Activated effector memory CD4-positive, alpha-beta T cell treated with anti-CD3 and anti-CD28 coated beads, Interleukin-2, amount 50 U/mL, for 16 hours (primary cell): ENCODE measurements around the gene EPN2.
"Not testable (repeated sequence)": the region's sequence is repeated elsewhere in the genome, so short reads cannot be mapped to it uniquely, and the experiment has no call there.

Experiments
- DNase-seq: peaks from one replicate; pipeline ENCODE4 v3.0.0-alpha.2; 2020

EPN2 gene

GRCh38 chr17:19269641-19270040 is 32.5 kb downstream of the EPN2 start:
- DNase-seq: no peak

GRCh38 chr17:19270347-19270703 is 33.2 kb downstream of the EPN2 start:
- DNase-seq: no peak

- no peak for DNase-seq
Measured at GRCh38 chr17:19270704-19271611, 33.8 kb downstream of the EPN2 start.

- no peak for DNase-seq
Measured at GRCh38 chr17:19271780-19272357, 34.7 kb downstream of the EPN2 start.

- no peak for DNase-seq
Measured at GRCh38 chr17:19273731-19274130, 36.6 kb downstream of the EPN2 start.

GRCh38 chr17:19274893-19275292 is 37.7 kb downstream of the EPN2 start:
- no peak for DNase-seq

- no peak for DNase-seq
Measured at GRCh38 chr17:19275457-19276127, 38.4 kb downstream of the EPN2 start.

- DNase-seq: not testable (repeated sequence)
Measured at GRCh38 chr17:19278284-19278683, 41.1 kb downstream of the EPN2 start.

GRCh38 chr17:19278729-19279128 is 41.6 kb downstream of the EPN2 start:
- no peak for DNase-seq

- DNase-seq: no peak
Measured at GRCh38 chr17:19281161-19281560, 44.0 kb downstream of the EPN2 start.

- DNase-seq: no peak
Measured at GRCh38 chr17:19284005-19284959, 47.1 kb downstream of the EPN2 start.

GRCh38 chr17:19285213-19285900 is 48.2 kb downstream of the EPN2 start:
- DNase-seq: no peak

GRCh38 chr17:19286751-19287341 is 49.7 kb downstream of the EPN2 start:
- no peak for DNase-seq

GRCh38 chr17:19287651-19288050 is 50.5 kb downstream of the EPN2 start:
- DNase-seq: no peak

- no peak for DNase-seq
Measured at GRCh38 chr17:19288453-19288852, 51.3 kb downstream of the EPN2 start.

GRCh38 chr17:19290066-19290705 is 53.0 kb downstream of the EPN2 start:
- no peak for DNase-seq

- no peak for DNase-seq
Measured at GRCh38 chr17:19291646-19292376, 54.6 kb downstream of the EPN2 start.

- DNase-seq: no peak
Measured at GRCh38 chr17:19292377-19292711, 55.2 kb downstream of the EPN2 start.

GRCh38 chr17:19294443-19294842 is 57.3 kb downstream of the EPN2 start:
- DNase-seq: no peak

- no peak for DNase-seq
Measured at GRCh38 chr17:19295473-19296135, 58.4 kb downstream of the EPN2 start.
